Measurements from ENCODE around the gene ADAMTSL5.

- no peak for TF ChIP-seq CTCF (IDR thresholded peaks at IDR 0.05)
- TF ChIP-seq POLR2AphosphoS5 (IDR thresholded peaks at IDR 0.05; ENCODE audit: low read depth, low read length): no peak
- TF ChIP-seq, protein P1, sequence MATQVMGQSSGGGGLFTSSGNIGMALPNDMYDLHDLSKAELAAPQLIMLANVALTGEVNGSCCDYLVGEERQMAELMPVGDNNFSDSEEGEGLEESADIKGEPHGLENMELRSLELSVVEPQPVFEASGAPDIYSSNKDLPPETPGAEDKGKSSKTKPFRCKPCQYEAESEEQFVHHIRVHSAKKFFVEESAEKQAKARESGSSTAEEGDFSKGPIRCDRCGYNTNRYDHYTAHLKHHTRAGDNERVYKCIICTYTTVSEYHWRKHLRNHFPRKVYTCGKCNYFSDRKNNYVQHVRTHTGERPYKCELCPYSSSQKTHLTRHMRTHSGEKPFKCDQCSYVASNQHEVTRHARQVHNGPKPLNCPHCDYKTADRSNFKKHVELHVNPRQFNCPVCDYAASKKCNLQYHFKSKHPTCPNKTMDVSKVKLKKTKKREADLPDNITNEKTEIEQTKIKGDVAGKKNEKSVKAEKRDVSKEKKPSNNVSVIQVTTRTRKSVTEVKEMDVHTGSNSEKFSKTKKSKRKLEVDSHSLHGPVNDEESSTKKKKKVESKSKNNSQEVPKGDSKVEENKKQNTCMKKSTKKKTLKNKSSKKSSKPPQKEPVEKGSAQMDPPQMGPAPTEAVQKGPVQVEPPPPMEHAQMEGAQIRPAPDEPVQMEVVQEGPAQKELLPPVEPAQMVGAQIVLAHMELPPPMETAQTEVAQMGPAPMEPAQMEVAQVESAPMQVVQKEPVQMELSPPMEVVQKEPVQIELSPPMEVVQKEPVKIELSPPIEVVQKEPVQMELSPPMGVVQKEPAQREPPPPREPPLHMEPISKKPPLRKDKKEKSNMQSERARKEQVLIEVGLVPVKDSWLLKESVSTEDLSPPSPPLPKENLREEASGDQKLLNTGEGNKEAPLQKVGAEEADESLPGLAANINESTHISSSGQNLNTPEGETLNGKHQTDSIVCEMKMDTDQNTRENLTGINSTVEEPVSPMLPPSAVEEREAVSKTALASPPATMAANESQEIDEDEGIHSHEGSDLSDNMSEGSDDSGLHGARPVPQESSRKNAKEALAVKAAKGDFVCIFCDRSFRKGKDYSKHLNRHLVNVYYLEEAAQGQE (IDR thresholded peaks at IDR 0.05; ENCODE audit: insufficient read depth in 1 of 2, low read depth in 2 of 2, low read length in 1 of 2): no peak
These were observed 8.7 kb downstream of the ADAMTSL5 start for GRCh38 chr19:1503925-1504773.

Data from Panc1 (cell line).